Ectodermal cell (in vitro differentiated cells): ENCODE measurements around the gene MPST.

ENCODE experiments used
- H3K27ac ChIP-seq: 2 replicates; pipeline ENCODE4 v1.7.0; 2013; ENCODE audit warnings: mild to moderate bottlenecking, low read depth, low read length; ENCODE audit not compliant: insufficient read depth, poor library complexity, severe bottlenecking
- H3K27me3 ChIP-seq: 2 replicates; pipeline ENCODE4 v1.7.0; 2013; ENCODE audit warnings: mild to moderate bottlenecking, low read length; ENCODE audit not compliant: insufficient read depth, control insufficient read depth, poor library complexity, severe bottlenecking
- H3K36me3 ChIP-seq: one replicate; pipeline ENCODE4 v1.7.0; 2013; ENCODE audit warnings: low read length; ENCODE audit not compliant: control insufficient read depth, insufficient read depth
- H3K4me1 ChIP-seq: one replicate; pipeline ENCODE4 v1.7.0; 2013; ENCODE audit warnings: low read length; ENCODE audit not compliant: control insufficient read depth, insufficient read depth
- H3K4me3 ChIP-seq: 2 replicates; pipeline ENCODE4 v1.7.0; 2013; ENCODE audit warnings: low read depth, low read length, control low read depth; ENCODE audit not compliant: insufficient read depth
- H3K9me3 ChIP-seq: 2 replicates; pipeline ENCODE4 v1.7.0; 2013; ENCODE audit warnings: mild to moderate bottlenecking, low read length, moderate library complexity; ENCODE audit not compliant: control insufficient read depth
- WGBS, 2 experiments: methylation state at CpG; one replicate each; pipeline ENCODE4 v1.1.7; 2013; ENCODE audit warnings: missing lambda C conversion rate in 2 of 2; 5-methylcytosine and 5-hydroxymethylcytosine counted together

The MPST gene

DNA sequence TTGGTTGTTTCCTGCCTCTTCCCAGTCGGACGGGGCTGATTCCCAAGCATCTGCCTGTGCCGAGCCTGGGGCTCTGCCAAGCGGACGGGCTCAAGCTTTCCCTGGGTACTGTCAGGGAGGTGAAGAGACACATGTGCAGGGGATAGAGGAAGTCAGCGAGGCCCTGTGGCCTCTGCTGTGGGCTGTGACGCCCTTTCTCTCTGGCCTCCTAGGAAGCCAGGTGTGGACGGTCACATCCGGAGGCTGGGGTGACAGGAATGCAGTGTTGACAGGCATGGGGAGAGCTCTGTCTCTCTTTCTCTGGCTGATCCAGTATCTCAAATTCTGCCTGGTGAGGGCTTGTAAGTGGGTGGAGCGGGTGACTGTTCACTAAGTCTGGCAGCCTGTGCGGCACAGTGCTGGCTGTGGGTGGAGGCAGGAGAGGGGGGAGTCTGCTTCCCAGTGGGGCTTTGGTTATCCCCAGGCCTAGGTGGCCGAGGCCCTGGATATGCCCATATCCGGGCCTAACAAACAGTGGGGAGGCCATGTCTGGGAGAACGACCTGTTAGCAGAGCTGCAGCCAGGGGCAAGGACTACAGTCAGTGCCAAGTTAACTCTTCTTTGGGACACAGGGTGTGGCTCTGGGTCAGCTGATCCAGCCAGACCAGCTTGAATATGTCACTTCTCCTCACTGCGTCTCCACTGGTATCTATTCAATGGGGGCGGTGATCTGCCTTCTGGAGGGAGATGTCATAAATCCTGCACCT is 33.9 kb downstream of the MPST start:
- peaks cover 3% of the 10 kb centered on the region for H3K36me3 ChIP-seq
- no peak overlapping the region for H3K27ac ChIP-seq
- WGBS, 2 experiments, result 94 to 96% methylated on average over 16 of the region's 16 CpGs
- peaks cover 8% of the 10 kb centered on the region for H3K27me3 ChIP-seq
- H3K4me3 ChIP-seq, result no peak overlapping the region
- H3K4me1 ChIP-seq, result peaks cover 3% of the 10 kb centered on the region
- no peaks in the 10 kb centered on the region for H3K9me3 ChIP-seq

DNA sequence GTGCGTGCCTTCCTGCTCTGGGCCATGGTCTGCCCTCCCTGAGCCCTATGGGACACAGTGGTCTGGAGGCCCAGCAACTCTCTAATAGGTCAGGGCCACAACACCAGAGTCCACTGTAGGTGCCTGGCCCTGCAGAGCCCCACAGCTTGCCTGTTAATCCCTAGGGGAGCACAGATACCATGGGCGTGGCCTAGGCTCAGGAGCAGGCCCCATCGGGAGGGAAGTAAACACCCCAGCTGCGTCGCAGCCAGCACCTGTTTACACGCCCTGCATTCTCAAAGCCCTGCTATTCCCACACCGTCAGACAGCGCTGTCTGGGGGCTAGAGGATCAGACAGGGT is 34.5 kb downstream of the MPST start:
- 93% methylated on average over 8 of the region's 8 CpGs for WGBS, 2 experiments
- Histone ChIP-seq H3K4me3 (no peak overlapping the region), H3K9me3 (no peaks in the 10 kb centered on the region), H3K27me3 (peaks cover 8% of the 10 kb centered on the region), H3K36me3 (peaks cover 3% of the 10 kb centered on the region), H3K4me1 (peaks cover 3% of the 10 kb centered on the region), H3K27ac (no peak overlapping the region)

DNA sequence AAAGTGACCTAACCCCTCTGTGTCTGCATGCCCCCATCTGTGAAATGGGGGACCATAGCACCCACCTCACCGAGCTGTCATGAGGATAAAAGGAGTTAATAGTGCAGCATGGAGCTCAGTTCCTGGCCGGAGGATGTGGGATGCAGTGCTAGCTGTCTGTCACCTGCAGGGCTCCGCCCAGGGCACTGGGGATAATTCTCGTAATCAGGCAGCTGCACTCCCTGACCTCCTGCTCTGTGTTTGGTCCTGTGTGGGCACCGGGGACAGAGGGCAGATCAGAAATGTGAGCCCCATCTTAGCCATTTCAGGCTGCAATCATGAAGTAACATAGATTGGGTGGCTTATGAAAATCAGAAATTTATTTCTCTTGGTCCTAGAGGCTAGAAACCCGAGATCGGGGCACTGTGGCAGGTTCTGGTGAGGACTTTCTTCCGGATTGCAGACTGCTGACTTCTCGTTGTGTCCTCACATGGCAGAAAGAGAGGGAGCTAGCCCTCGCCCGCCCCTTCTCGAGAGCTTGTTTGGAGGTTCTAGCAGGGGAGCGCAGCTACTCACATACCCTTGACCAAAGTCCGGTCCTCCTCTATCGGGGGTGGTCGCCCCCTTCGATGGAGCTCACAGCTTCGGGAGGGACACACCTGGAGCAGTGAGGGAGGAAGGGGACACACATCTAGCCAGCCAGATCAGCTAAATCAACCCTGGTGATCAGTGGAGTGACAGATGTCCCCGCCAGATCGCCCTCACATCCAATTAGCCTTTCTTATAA is 35.2 kb downstream of the MPST start:
- Histone ChIP-seq H3K27ac (no peak overlapping the region), H3K27me3 (peaks cover 8% of the 10 kb centered on the region), H3K9me3 (no peaks in the 10 kb centered on the region), H3K4me1 (peaks cover 3% of the 10 kb centered on the region), H3K4me3 (no peak overlapping the region), H3K36me3 (peaks cover 3% of the 10 kb centered on the region)
- WGBS, 2 experiments, result 92 to 94% methylated on average over 20 of the region's 20 CpGs

DNA sequence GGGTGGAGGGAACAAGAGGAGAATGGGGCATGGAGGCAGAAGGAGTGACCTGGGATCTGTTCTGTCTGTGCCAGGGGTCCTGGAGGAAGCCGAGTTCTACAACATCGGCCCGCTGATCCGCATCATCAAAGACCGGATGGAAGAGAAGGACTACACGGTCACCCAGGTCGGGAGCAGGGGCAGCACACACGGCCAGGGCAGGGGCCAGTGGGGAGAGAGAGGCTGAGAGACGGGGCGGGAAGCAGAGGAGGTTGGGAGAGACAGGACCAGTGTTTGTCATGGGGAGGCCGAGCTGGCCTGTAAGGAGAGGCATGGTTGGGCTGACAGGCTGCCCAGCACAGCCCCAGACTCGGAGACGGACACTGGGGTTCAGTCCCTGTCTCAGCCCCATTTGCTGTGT is 36.7 kb downstream of the MPST start:
- H3K36me3 ChIP-seq, result peaks cover 3% of the 10 kb centered on the region
- 93 to 95% methylated on average over 13 of the region's 13 CpGs for WGBS, 2 experiments

DNA sequence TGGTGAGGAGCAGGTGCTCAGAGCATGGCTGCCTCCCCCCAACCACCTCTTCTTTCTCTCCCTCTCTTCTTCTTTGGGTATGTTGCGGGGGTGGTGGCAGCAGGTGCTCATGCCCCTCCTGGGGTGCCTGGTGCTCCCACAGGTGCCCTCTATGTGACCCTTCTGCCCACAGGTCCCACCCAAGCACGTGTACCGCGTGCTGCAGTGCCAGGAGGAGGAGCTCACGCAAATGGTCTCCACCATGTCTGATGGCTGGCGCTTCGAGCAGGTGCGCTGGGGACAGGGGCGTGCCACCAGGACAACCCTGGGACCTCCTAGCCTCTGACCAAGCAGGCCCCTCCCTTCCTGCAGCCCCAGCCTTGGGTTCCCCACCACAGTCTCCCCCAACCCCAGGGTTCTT is 37.7 kb downstream of the MPST start:
- H3K9me3 ChIP-seq, result no peaks in the 10 kb centered on the region
- H3K4me1 ChIP-seq, result peaks cover 2% of the 10 kb centered on the region
- H3K4me3 ChIP-seq, result no peak overlapping the region
- whole genome bisulfite sequencing, 2 experiments, result 85% methylated on average over 9 of the region's 9 CpGs
- H3K27me3 ChIP-seq, result no peaks in the 10 kb centered on the region
- no peak overlapping the region for H3K27ac ChIP-seq
- peaks cover 3% of the 10 kb centered on the region for H3K36me3 ChIP-seq

More for the DNA sequence above, 36.7 kb downstream of the MPST start:
- no peak overlapping the region for H3K27ac ChIP-seq
- no peaks in the 10 kb centered on the region for H3K9me3 ChIP-seq
- H3K4me1 ChIP-seq, result peaks cover 3% of the 10 kb centered on the region
- no peak overlapping the region for H3K4me3 ChIP-seq
- no peaks in the 10 kb centered on the region for H3K27me3 ChIP-seq

DNA sequence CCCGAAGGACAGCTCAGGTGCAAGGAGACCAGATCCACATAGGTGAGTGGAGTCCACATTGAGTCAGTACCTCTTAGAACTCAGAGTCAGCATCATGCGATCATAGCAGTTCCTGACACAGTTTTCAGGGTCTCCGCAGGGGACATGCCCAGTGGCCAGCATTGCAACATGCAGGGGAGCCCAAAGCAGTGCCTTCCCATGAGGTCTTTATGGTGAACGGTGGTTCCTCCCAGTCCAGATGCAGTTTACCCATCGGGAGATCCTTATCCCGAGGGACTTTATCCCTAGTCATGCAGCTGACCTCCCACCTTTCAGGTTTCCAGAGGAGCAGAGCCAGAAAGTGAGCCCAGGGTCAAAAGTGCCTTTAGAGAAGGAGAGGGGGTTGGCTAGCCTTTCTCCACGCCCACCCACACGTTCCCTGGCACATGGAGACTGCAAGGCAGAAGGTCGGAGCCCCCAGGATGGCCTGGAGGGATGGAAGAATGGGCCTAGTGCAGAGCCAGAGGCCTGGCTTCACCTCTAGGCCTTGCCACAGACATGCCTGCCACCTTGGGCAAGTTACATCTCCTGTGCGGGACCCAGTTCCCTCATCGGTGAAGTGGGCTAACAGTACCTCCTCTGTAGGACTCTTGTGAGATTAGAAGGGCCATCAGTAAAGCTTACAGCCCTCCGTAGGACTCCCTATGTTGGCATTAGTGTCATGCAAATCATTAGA is 38.4 kb downstream of the MPST start:
- peaks cover 5% of the 10 kb centered on the region for H3K4me1 ChIP-seq
- no peak overlapping the region for H3K27ac ChIP-seq
- no peaks in the 10 kb centered on the region for H3K9me3 ChIP-seq
- no peaks in the 10 kb centered on the region for H3K27me3 ChIP-seq
- 93% methylated on average over 12 of the region's 12 CpGs for WGBS, 2 experiments
- peaks cover 3% of the 10 kb centered on the region for H3K36me3 ChIP-seq
- no peak overlapping the region for H3K4me3 ChIP-seq

DNA sequence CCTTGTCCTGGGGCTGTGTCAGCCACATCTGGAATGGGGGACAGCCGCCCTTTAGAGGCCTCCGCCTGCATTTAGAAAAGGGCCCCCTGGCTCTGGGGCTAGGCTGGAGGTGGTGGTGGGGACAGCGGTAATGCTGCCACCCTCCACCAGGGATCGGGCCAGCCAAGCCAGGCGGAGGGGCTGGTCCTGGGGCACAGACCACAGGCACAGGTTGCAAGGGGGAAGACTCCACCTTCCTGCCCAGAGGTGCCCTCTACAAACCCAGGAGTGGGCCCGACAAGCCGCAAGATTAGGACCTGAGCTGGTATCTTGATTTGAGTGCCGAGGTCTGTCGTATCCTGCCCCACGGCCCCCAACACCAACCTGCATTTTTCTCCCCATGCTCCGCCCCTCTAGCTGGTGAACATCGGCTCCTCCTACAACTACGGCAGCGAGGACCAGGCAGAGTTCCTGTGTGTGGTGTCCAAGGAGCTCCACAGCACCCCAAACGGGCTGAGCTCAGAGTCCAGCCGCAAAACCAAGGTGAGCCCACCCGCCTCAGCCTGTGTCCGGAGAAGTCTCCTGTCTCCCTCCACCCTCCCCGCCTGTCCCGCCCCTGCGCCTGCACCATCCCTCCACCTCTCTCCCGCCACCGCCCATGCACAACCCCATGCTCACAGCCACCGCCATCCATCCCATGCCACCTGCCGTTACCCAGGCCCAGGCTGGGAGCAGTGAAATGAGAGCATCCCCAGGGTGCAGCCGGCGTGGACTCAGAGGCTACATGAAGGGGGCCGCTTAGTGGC is 39.6 kb downstream of the MPST start:
- WGBS, 2 experiments, result 91 to 93% methylated on average over 28 of the region's 28 CpGs
- Histone ChIP-seq H3K4me3 (no peak overlapping the region), H3K4me1 (peaks cover 8% of the 10 kb centered on the region), H3K27me3 (no peaks in the 10 kb centered on the region), H3K9me3 (no peaks in the 10 kb centered on the region), H3K27ac (no peak overlapping the region), H3K36me3 (peaks cover 3% of the 10 kb centered on the region)

DNA sequence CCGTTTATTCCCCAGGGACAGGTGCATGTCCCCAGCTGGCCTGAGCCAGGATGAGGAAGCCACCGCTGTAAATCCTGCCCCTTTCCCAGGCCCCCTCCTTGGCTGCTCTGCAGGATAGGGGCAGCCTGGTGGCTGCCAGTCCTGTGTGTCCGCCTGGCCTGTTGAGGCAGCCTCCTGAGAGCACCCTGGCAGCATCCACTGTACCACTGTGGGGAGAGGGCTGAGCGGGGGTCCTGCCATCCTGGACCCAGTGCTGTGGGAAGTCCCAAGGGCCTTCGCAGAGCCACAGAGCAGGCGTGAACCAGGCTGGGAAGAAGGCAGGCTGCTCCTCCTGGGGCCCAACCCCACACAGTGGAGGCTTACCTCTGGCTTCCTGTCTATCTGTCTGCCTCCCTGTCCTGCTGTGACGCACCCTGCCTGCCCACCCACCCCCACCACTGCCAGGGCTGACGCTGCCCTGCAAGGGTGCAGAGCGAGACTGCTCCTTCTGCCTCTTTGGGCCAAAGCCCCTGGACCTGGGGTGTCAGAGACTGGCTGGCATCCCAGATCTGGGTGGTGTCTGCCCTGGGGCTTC is 40.4 kb downstream of the MPST start:
- WGBS, 2 experiments, result 94 to 95% methylated on average over 9 of the region's 9 CpGs
- peaks cover 3% of the 10 kb centered on the region for H3K36me3 ChIP-seq
- no peaks in the 10 kb centered on the region for H3K9me3 ChIP-seq

DNA sequence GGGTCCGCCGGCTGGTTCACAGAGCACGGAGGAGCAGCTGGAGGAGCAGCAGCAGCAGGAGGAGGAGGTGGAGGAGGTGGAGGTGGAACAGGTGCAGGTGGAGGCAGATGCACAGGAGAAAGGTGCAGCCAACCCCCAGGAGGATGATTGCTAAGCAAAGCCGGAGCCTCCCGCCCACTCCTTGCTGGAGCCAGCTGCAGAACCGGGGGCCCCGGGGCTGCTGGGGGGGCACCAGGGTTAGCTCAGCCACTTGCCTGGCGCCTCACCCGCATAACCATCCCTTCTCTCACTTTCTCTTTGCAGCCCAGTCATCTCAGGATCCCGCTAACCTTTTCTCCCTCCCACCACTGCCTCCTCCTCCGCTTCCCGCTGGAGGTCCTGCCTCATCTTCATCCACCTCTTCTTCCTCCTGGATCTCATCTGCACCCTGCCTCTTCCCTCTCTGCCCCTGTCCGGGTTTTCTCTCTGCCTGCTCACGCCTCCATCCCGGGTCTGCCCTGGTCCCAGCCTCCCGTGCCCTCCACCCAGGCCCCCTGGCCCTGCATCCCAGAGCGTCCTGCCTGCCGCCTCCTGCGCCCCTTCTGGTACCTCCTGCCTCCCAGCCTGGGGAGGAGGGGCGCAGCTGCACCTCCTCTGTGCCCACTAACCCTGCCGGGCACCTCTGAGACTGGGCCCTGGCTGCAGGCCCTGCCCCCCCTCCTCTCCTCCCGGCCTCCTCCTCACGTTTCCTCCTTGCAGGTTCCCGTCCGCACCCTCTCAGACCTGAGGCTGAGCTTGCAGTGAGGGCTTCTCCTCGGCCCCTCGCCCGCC is 41.5 kb downstream of the MPST start:
- H3K9me3 ChIP-seq, result no peaks in the 10 kb centered on the region
- 88 to 89% methylated on average over 28 of the region's 28 CpGs for WGBS, 2 experiments
- no peak overlapping the region for H3K4me3 ChIP-seq
- peaks cover 8% of the 10 kb centered on the region for H3K4me1 ChIP-seq
- no peak overlapping the region for H3K27ac ChIP-seq
- peaks cover 3% of the 10 kb centered on the region for H3K36me3 ChIP-seq
- H3K27me3 ChIP-seq, result no peaks in the 10 kb centered on the region

More for the DNA sequence above, 40.4 kb downstream of the MPST start:
- Histone ChIP-seq H3K27ac (no peak overlapping the region), H3K4me1 (peaks cover 8% of the 10 kb centered on the region), H3K4me3 (no peak overlapping the region), H3K27me3 (no peaks in the 10 kb centered on the region)
